ENCODE data around the gene VPS35L.

Gene VPS35L

GRCh38 chr16:19595043-19595767 is 39.7 kb downstream of the VPS35L start:
- no peak for DNase-seq (ENCODE audit: low spot score)

- no peak for DNase-seq (ENCODE audit: low spot score)
Measured at GRCh38 chr16:19598805-19599510, 43.5 kb downstream of the VPS35L start.

- DNase-seq (ENCODE audit: low spot score): no peak
Measured at GRCh38 chr16:19599968-19600716, 44.6 kb downstream of the VPS35L start.

GRCh38 chr16:19601083-19601976 is 45.8 kb downstream of the VPS35L start:
- DNase-seq (ENCODE audit: low spot score): peak; percentile 34

GRCh38 chr16:19604911-19605310 is 49.4 kb downstream of the VPS35L start:
- no peak for DNase-seq (ENCODE audit: low spot score)

GRCh38 chr16:19605701-19606100 is 50.2 kb downstream of the VPS35L start:
- no peak for DNase-seq (ENCODE audit: low spot score)

- DNase-seq (ENCODE audit: low spot score): no peak
Measured at GRCh38 chr16:19607616-19608280, 52.2 kb downstream of the VPS35L start.

- no peak for DNase-seq (ENCODE audit: low spot score)
Measured at GRCh38 chr16:19609359-19609758, 53.9 kb downstream of the VPS35L start.

- no peak for DNase-seq (ENCODE audit: low spot score)
Measured at GRCh38 chr16:19610200-19610599, 54.7 kb downstream of the VPS35L start.

GRCh38 chr16:19613834-19614233 is 58.3 kb downstream of the VPS35L start:
- DNase-seq (ENCODE audit: low spot score): no peak

- no peak for DNase-seq (ENCODE audit: low spot score)
Measured at GRCh38 chr16:19616241-19616640, 60.7 kb downstream of the VPS35L start.

GRCh38 chr16:19618876-19619275 is 63.4 kb downstream of the VPS35L start:
- DNase-seq (ENCODE audit: low spot score): no peak

- DNase-seq (ENCODE audit: low spot score): no peak
Measured at GRCh38 chr16:19621445-19621844, 65.9 kb downstream of the VPS35L start.

- no peak for DNase-seq (ENCODE audit: low spot score)
Measured at GRCh38 chr16:19625039-19625438, 69.5 kb downstream of the VPS35L start.

- no peak for DNase-seq (ENCODE audit: low spot score)
Measured at GRCh38 chr16:19636436-19637267, 81.1 kb downstream of the VPS35L start.

GRCh38 chr16:19639986-19640421 is 84.5 kb downstream of the VPS35L start:
- peak; percentile 24 for DNase-seq (ENCODE audit: low spot score)

- DNase-seq (ENCODE audit: low spot score): no peak
Measured at GRCh38 chr16:19642501-19642900, 87.0 kb downstream of the VPS35L start.

GRCh38 chr16:19644877-19645276 is 89.4 kb downstream of the VPS35L start:
- DNase-seq (ENCODE audit: low spot score): no peak

GRCh38 chr16:19645557-19645981 is 90.1 kb downstream of the VPS35L start:
- DNase-seq (ENCODE audit: low spot score): no peak

- no peak for DNase-seq (ENCODE audit: low spot score)
Measured at GRCh38 chr16:19649980-19650379, 94.5 kb downstream of the VPS35L start.

All from CD4-positive, alpha-beta T cell treated with Interleukin-15 for 4 hours (primary cell).